ENCODE data around the gene PRM1. TPM values are rescaled to one million over a fixed set of nuclear protein-coding genes. Genes with fewer than 3 reads are reported as not detected.

Gene PRM1
- total RNA-seq, 1 experiment from 2014 or later = not detected

GRCh38 chr16:11242658-11243057, 38.5 kb downstream of the PRM1 start:
- POLR2A ChIA-PET = no interaction called here
- CTCF ChIA-PET = no interaction called here
- no TSS peak for BruUV-seq (replicated peaks)

GRCh38 chr16:11241480-11242204, 39.5 kb downstream of the PRM1 start:
- H3K36me3 ChIP-seq (ENCODE audit: control insufficient read depth, insufficient read depth, low read length) = no peaks in the 10 kb centered on the region
- ATAC-seq (no peak), DNase-seq (ENCODE audit: low read depth, low spot score) (no peak)
- ChIA-PET CTCF (no interaction called here), POLR2A (no interaction called here)
- no peaks in the 10 kb centered on the region for H3K27me3 ChIP-seq (ENCODE audit: control insufficient read depth, insufficient read depth, low read length)
- H3K4me1 ChIP-seq (ENCODE audit: control insufficient read depth, insufficient read depth, low read length) = no peaks in the 10 kb centered on the region
- BruUV-seq (replicated peaks) = no TSS peak
- no peaks in the 10 kb centered on the region for H3K9me3 ChIP-seq (ENCODE audit: control insufficient read depth, insufficient read depth, low read depth, low read length)
- TF ChIP-seq TCF7L2 (IDR thresholded peaks at IDR 0.05; ENCODE audit: low read depth, low read length) (no peak), SIN3A (IDR thresholded peaks at IDR 0.05; ENCODE audit: borderline replicate concordance, insufficient read depth, low read depth, low read length) (no peak), POLR2AphosphoS5 (IDR thresholded peaks at IDR 0.05; ENCODE audit: low read depth, low read length) (no peak), REST (IDR thresholded peaks at IDR 0.05; ENCODE audit: insufficient read depth in 1 of 2, low read depth in 2 of 2, low read length in 1 of 2) (no peak)
- TF ChIP-seq, protein P1, sequence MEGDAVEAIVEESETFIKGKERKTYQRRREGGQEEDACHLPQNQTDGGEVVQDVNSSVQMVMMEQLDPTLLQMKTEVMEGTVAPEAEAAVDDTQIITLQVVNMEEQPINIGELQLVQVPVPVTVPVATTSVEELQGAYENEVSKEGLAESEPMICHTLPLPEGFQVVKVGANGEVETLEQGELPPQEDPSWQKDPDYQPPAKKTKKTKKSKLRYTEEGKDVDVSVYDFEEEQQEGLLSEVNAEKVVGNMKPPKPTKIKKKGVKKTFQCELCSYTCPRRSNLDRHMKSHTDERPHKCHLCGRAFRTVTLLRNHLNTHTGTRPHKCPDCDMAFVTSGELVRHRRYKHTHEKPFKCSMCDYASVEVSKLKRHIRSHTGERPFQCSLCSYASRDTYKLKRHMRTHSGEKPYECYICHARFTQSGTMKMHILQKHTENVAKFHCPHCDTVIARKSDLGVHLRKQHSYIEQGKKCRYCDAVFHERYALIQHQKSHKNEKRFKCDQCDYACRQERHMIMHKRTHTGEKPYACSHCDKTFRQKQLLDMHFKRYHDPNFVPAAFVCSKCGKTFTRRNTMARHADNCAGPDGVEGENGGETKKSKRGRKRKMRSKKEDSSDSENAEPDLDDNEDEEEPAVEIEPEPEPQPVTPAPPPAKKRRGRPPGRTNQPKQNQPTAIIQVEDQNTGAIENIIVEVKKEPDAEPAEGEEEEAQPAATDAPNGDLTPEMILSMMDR (IDR thresholded peaks at IDR 0.05) = no peak
- no peak overlapping the region for H3K4me3 ChIP-seq (ENCODE audit: low read depth in 2 of 2, low read length in 2 of 2)
- H3K27ac ChIP-seq (ENCODE audit: low read length) = no peak overlapping the region
- in situ Hi-C loops (cut with HindIII; ENCODE audit: low pct_unique_long_range_greater_than_20kb, low sequenced_read_pairs) = no loop called here
- intact Hi-C loops (cut with micrococcal nuclease; ENCODE audit: unreplicated experiment) = no loop called here

More at GRCh38 chr16:11242658-11243057, 38.5 kb downstream of the PRM1 start:
- Histone ChIP-seq H3K36me3 (ENCODE audit: control insufficient read depth, insufficient read depth, low read length) (no peaks in the 10 kb centered on the region), H3K27me3 (ENCODE audit: control insufficient read depth, insufficient read depth, low read length) (no peaks in the 10 kb centered on the region), H3K9me3 (ENCODE audit: control insufficient read depth, insufficient read depth, low read depth, low read length) (no peaks in the 10 kb centered on the region), H3K27ac (ENCODE audit: low read length) (no peak overlapping the region), H3K4me1 (ENCODE audit: control insufficient read depth, insufficient read depth, low read length) (no peaks in the 10 kb centered on the region), H3K4me3 (ENCODE audit: low read depth in 2 of 2, low read length in 2 of 2) (no peak overlapping the region)
- intact Hi-C loops (cut with micrococcal nuclease; ENCODE audit: unreplicated experiment) (no loop called here), in situ Hi-C loops (cut with HindIII; ENCODE audit: low pct_unique_long_range_greater_than_20kb, low sequenced_read_pairs) (no loop called here)
- ATAC-seq (no peak), DNase-seq (ENCODE audit: low read depth, low spot score) (no peak)
- TF ChIP-seq TCF7L2 (IDR thresholded peaks at IDR 0.05; ENCODE audit: low read depth, low read length) (no peak), POLR2AphosphoS5 (IDR thresholded peaks at IDR 0.05; ENCODE audit: low read depth, low read length) (no peak), SIN3A (IDR thresholded peaks at IDR 0.05; ENCODE audit: borderline replicate concordance, insufficient read depth, low read depth, low read length) (no peak), REST (IDR thresholded peaks at IDR 0.05; ENCODE audit: insufficient read depth in 1 of 2, low read depth in 2 of 2, low read length in 1 of 2) (no peak)
- TF ChIP-seq, protein P1 (IDR thresholded peaks at IDR 0.05) = no peak

Data from Panc1 (cell line).